Esophagus muscularis mucosa (tissue), 4 donors: Measurements from ENCODE around the gene SLC7A4. TPM values are rescaled to one million over a fixed set of nuclear protein-coding genes. Genes with fewer than 3 reads are reported as not detected.
"Not testable (repeated sequence)": the region's sequence is repeated elsewhere in the genome, so short reads cannot be mapped to it uniquely, and the experiment has no call there.

Experiments
- DNase-seq: peaks from one replicate; pipeline ENCODE4 v3.0.0-alpha.2; 2017; ENCODE audit errors: extremely low spot score
- H3K27ac ChIP-seq, 4 donors: fragments of 200-600 bp; sonication (generic); replicated peaks in 1 of 4; 1 replicate in 3 of 4; 2 replicates in 1 of 4; pipeline ENCODE4 v1.5.1; 2016 to 2019; ENCODE audit warnings: mild to moderate bottlenecking in 1 of 4
- H3K27me3 ChIP-seq, 4 donors: fragments of 200-600 bp; sonication (generic); one replicate each; pipeline versions ENCODE4 v1.5.1 to v1.6.0; 2016 to 2019
- H3K36me3 ChIP-seq, 4 donors: fragments of 200-600 bp; sonication (generic); one replicate each; pipeline ENCODE4 v1.5.1; 2016 to 2019
- H3K4me1 ChIP-seq, 4 donors: fragments of 200-600 bp; sonication (generic); one replicate each; pipeline ENCODE4 v1.5.1; 2016 to 2019
- H3K4me3 ChIP-seq, 4 donors: fragments of 200-600 bp; sonication (generic); 1 replicate in 2 of 4; 2 replicates in 2 of 4; pipeline ENCODE4 v1.5.1; 2016 to 2019; ENCODE audit warnings: mild to moderate bottlenecking in 4 of 4, moderate library complexity in 1 of 4
- H3K9me3 ChIP-seq, 4 donors: fragments of 200-600 bp; sonication (generic); 1 replicate in 3 of 4; 2 replicates in 1 of 4; pipeline ENCODE4 v1.5.1; 2016 to 2019
- CTCF ChIP-seq, 3 experiments: fragments of 200-600 bp in 2 of 3; fragments of 450-650 bp in 1 of 3; sonication (generic) in 2 of 3; IDR thresholded peaks; one replicate each; pipeline ENCODE4 v1.5.1; 2017 to 2019; ENCODE audit warnings: antibody characterized with exemption in 3 of 3, mild to moderate bottlenecking in 2 of 3, moderate library complexity in 1 of 3
- EP300 ChIP-seq: sonication (generic); formaldehyde crosslinking; IDR thresholded peaks from one replicate; pipeline ENCODE4 v1.6.1; 2017; ENCODE audit warnings: antibody characterized with exemption
- POLR2A ChIP-seq: fragments of 450-650 bp; IDR thresholded peaks from one replicate; pipeline ENCODE4 v1.6.1; 2017; ENCODE audit warnings: antibody characterized with exemption, moderate library complexity, mild to moderate bottlenecking, low read depth
- POLR2AphosphoS5 ChIP-seq, 2 donors: sonication (generic); formaldehyde crosslinking; IDR thresholded peaks; one replicate each; pipeline ENCODE4 v1.6.1; 2017; ENCODE audit warnings: antibody characterized with exemption in 2 of 2
- WGBS: methylation state at CpG from one replicate; pipeline ENCODE4 v1.1.5; 2018; 5-methylcytosine and 5-hydroxymethylcytosine counted together
- intact Hi-C: fragments of 100-400 bp; cut with DNase I; formaldehyde crosslinking; loops from one replicate; pipeline ENCODE4 v1.15.1; 2023
- total RNA-seq, 4 donors: library from RNA; depleted of rRNA; stranded (reverse); fragments of >200 nt; gene quantifications; one replicate each; pipeline versions ENCODE4 v1.1.0 to v1.2.1, GENCODE V29; 2016

SLC7A4 gene
- total RNA-seq, 4 donors from 2014 or later: 0.23 to 0.42 (median 0.36) TPM

- Histone ChIP-seq H3K9me3 (no peaks in the 10 kb centered on the region), H3K27ac (no peak overlapping the region), H3K27me3 (peaks cover 0 to 8% (median 0%) of the 10 kb centered on the region in 4 donors), H3K36me3 (no peaks in the 10 kb centered on the region), H3K4me1 (no peaks in the 10 kb centered on the region), H3K4me3 (no peak overlapping the region)
- WGBS: 86% methylated on average over 6 of the region's 8 CpGs
- TF ChIP-seq CTCF (IDR thresholded peaks at IDR 0.05): no peak
- TF ChIP-seq EP300: no peak
- no peak for TF ChIP-seq POLR2AphosphoS5 (IDR thresholded peaks at IDR 0.05)
- TF ChIP-seq POLR2A: no peak
- DNase-seq: no peak
- intact Hi-C loops: no loop called here
Measured at GRCh38 chr22:21052715-21053459, 20.5 kb upstream of the SLC7A4 start.

- Histone ChIP-seq H3K4me1 (no peaks in the 10 kb centered on the region), H3K9me3 (no peaks in the 10 kb centered on the region), H3K27ac (no peak overlapping the region), H3K27me3 (peaks cover 0 to 8% (median 0%) of the 10 kb centered on the region in 4 donors), H3K4me3 (no peak overlapping the region), H3K36me3 (no peaks in the 10 kb centered on the region)
- DNase-seq: no peak
- no peak for TF ChIP-seq CTCF (IDR thresholded peaks at IDR 0.05)
- no peak for TF ChIP-seq POLR2AphosphoS5 (IDR thresholded peaks at IDR 0.05)
- no peak for TF ChIP-seq POLR2A
- no peak for TF ChIP-seq EP300
- intact Hi-C loops: no loop called here
- 64% methylated on average over 8 of the region's 8 CpGs for WGBS
Measured at GRCh38 chr22:21051831-21052400, 19.6 kb upstream of the SLC7A4 start.

- TF ChIP-seq EP300 (no peak), POLR2A (no peak), POLR2AphosphoS5 (IDR thresholded peaks at IDR 0.05) (no peak), CTCF (IDR thresholded peaks at IDR 0.05) (no peak)
- no peak for DNase-seq
- no peaks in the 10 kb centered on the region for H3K9me3 ChIP-seq
- no peak overlapping the region for H3K27ac ChIP-seq
- H3K36me3 ChIP-seq: no peaks in the 10 kb centered on the region
- 83% methylated on average over 9 of the region's 9 CpGs for WGBS
- intact Hi-C loops: no loop called here
- H3K4me3 ChIP-seq: no peak overlapping the region
- H3K4me1 ChIP-seq: peaks cover 0 to under 1% (median 0%) of the 10 kb centered on the region in 4 donors
- H3K27me3 ChIP-seq: peaks cover 0 to 8% (median 0%) of the 10 kb centered on the region in 4 donors
Measured at GRCh38 chr22:21051145-21051830, 18.9 kb upstream of the SLC7A4 start.

- DNase-seq, intact Hi-C loops, H3K27me3 ChIP-seq, H3K36me3 ChIP-seq, H3K4me3 ChIP-seq, H3K27ac ChIP-seq, H3K9me3 ChIP-seq: not testable (repeated sequence)
- no CpG with 5 or more reads among the region's 12 CpGs for WGBS
- H3K4me1 ChIP-seq: peaks cover 8 to 23% (median 21%) of the 10 kb centered on the region in 4 donors
Measured at GRCh38 chr22:21048965-21049364, 16.6 kb upstream of the SLC7A4 start.

GRCh38 chr22:21048448-21048847, 16.1 kb upstream of the SLC7A4 start:
- H3K4me3 ChIP-seq, DNase-seq, intact Hi-C loops, H3K36me3 ChIP-seq, H3K9me3 ChIP-seq, H3K27ac ChIP-seq, H3K27me3 ChIP-seq: not testable (repeated sequence)
- WGBS: 87% methylated on average over 5 of the region's 5 CpGs
- peaks cover 8 to 25% (median 21%) of the 10 kb centered on the region in 4 donors for H3K4me1 ChIP-seq
